Measurements from ENCODE around the gene IGHMBP2. TPM values are rescaled to one million over a fixed set of nuclear protein-coding genes. Genes with fewer than 3 reads are reported as not detected.

IGHMBP2 gene
- total and polyA plus RNA-seq, 5 donors from 2014 or later, result 5.4 to 47.5 (median 7.3) TPM

DNA sequence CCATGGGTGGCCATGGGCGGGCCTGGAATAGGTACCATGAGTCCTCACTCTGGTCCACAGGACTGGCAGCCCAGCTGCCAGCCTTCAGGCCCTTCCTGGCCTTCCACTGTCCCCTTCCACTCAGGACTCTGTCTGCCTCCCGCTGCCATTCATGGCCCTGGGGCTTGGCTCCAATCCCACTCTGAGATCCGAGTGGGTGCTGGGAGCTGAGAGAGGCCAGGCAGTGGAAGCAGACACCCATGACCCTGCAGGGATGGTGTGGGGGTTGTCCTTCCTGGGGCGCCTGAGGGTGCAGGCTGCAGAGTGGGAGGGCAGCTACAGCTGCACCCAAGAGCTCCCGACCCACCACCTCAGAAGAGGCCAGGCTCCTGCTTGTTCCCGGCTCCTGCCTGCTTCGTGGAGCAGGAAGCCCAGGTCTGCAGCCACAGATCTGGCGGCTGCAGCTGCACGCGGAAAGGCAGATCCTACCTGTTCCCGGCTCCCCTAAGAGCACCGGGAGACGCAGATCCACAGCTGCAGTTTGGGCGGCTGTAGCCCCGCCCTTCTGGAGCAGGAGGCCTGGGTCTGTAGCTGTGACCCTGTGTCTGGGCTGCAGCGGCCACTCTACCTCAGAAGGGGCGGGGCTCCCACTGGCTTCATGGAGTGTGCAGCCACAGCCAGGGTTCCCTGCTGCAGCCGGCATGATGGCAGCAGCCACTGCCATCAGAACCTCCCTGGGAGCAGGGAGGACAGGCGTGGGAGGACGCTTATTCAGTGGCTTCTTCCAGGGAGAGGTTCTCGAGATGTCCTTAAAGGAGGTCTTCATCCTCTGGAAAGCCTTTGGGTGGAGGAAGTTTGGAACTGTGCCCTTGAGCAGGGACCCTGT, 27.5 kb downstream of the IGHMBP2 start:
- H3K27ac Mint-ChIP-seq, result no peak overlapping the region
- peaks cover 0 to 6% (median 0%) of the 10 kb centered on the region in 7 donors for H3K9me3 Mint-ChIP-seq
- no peaks in the 10 kb centered on the region for H3K27me3 Mint-ChIP-seq
- no peaks in the 10 kb centered on the region for H3K4me1 Mint-ChIP-seq
- Histone ChIP-seq H3K27me3 (ENCODE audit: control insufficient read depth, insufficient read depth, low read length) (no peaks in the 10 kb centered on the region), H3K9me3 (ENCODE audit: control insufficient read depth in 2 of 2, low read length in 2 of 2) (peaks cover 2 to 6% of the 10 kb centered on the region in 2 experiments), H3K4me1 (ENCODE audit: control insufficient read depth, insufficient read depth, low read length, poor library complexity, severe bottlenecking) (no peaks in the 10 kb centered on the region), H3K4me3 (ENCODE audit: low read depth, low read length) (no peak overlapping the region), H3K27ac (ENCODE audit: insufficient read depth, low read length, poor library complexity, severe bottlenecking) (no peak overlapping the region), H3K36me3 (ENCODE audit: control insufficient read depth, insufficient read depth, low read length) (peaks cover 63% of the 10 kb centered on the region)
- H3K36me3 Mint-ChIP-seq, result peaks cover 38% of the 10 kb centered on the region
- no peak for ATAC-seq (ENCODE audit: low read depth in 2 of 2)
- no peak for DNase-seq
- H3K4me3 Mint-ChIP-seq, result no peak overlapping the region

DNA sequence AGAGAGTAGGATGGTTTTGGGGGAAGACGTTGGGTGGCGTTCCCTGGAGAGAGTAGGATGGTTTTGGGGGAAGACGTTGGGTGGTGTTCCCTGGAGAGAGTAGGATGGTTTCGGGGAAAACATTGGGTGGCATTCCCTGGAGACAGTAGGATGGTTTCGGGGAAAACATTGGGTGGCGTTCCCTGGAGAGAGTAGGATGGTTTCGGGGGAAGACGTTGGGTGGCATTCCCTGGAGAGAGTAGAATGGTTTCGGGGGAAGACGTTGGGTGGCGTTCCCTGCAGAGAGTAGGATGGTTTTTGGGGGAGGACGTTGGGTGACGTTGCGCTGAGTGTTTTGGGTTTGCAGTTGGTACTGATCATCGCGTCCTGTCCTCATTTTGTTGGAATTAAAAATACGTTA, 28.2 kb downstream of the IGHMBP2 start:
- peaks cover 35% of the 10 kb centered on the region for H3K36me3 Mint-ChIP-seq

DNA sequence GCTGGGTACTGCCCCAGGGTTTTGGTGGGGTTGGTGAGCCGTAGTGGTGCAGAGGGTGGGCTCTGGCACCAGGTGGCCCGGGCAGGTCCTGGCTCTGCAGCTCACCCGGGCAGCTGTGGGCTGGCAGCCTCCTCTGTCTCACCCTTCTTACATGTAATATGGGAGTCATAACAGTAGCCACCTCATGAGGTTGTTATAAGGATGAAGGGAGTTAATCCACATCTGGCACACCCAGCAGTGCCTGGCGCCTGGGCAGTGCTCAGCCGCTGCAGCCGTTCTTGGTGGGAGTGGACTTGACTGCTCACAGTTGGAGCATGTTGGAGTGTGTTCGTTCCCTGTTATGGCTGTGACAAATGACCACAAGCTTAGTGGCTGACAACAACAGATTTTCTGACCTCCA, 28.7 kb downstream of the IGHMBP2 start:
- Histone ChIP-seq H3K4me1 (ENCODE audit: control insufficient read depth, insufficient read depth, low read length, poor library complexity, severe bottlenecking) (no peaks in the 10 kb centered on the region), H3K27me3 (ENCODE audit: control insufficient read depth, insufficient read depth, low read length) (no peaks in the 10 kb centered on the region), H3K36me3 (ENCODE audit: control insufficient read depth, insufficient read depth, low read length) (peaks cover 62% of the 10 kb centered on the region), H3K27ac (ENCODE audit: insufficient read depth, low read length, poor library complexity, severe bottlenecking) (no peak overlapping the region), H3K4me3 (ENCODE audit: low read depth, low read length) (no peak overlapping the region), H3K9me3 (ENCODE audit: control insufficient read depth in 2 of 2, low read length in 2 of 2) (no peaks in the 10 kb centered on the region)
- peaks cover 31% of the 10 kb centered on the region for H3K36me3 Mint-ChIP-seq
- no peaks in the 10 kb centered on the region for H3K27me3 Mint-ChIP-seq
- no peaks in the 10 kb centered on the region for H3K4me1 Mint-ChIP-seq
- H3K4me3 Mint-ChIP-seq, result no peak overlapping the region
- DNase-seq (no peak), ATAC-seq (ENCODE audit: low read depth in 2 of 2) (no peak)
- no peaks in the 10 kb centered on the region for H3K9me3 Mint-ChIP-seq
- no peak overlapping the region for H3K27ac Mint-ChIP-seq

More for the DNA sequence above, 28.2 kb downstream of the IGHMBP2 start:
- peak overlapping the region in 1 of 3 donors; percentile 91 for H3K27ac Mint-ChIP-seq
- H3K27me3 ChIP-seq (ENCODE audit: control insufficient read depth, insufficient read depth, low read length), result no peaks in the 10 kb centered on the region
- no peak overlapping the region for H3K4me3 Mint-ChIP-seq
- ATAC-seq (ENCODE audit: low read depth in 2 of 2) (no peak), DNase-seq (no peak)
- H3K36me3 ChIP-seq (ENCODE audit: control insufficient read depth, insufficient read depth, low read length), result peaks cover 62% of the 10 kb centered on the region
- no peaks in the 10 kb centered on the region for H3K27me3 Mint-ChIP-seq
- no peak overlapping the region for H3K27ac ChIP-seq (ENCODE audit: insufficient read depth, low read length, poor library complexity, severe bottlenecking)
- H3K4me3 ChIP-seq (ENCODE audit: low read depth, low read length), result no peak overlapping the region
- no peaks in the 10 kb centered on the region for H3K4me1 Mint-ChIP-seq
- no peaks in the 10 kb centered on the region for H3K4me1 ChIP-seq (ENCODE audit: control insufficient read depth, insufficient read depth, low read length, poor library complexity, severe bottlenecking)
- peaks cover 0 to 3% (median 0%) of the 10 kb centered on the region in 7 donors for H3K9me3 Mint-ChIP-seq
- H3K9me3 ChIP-seq (ENCODE audit: control insufficient read depth in 2 of 2, low read length in 2 of 2), result no peaks in the 10 kb centered on the region

DNA sequence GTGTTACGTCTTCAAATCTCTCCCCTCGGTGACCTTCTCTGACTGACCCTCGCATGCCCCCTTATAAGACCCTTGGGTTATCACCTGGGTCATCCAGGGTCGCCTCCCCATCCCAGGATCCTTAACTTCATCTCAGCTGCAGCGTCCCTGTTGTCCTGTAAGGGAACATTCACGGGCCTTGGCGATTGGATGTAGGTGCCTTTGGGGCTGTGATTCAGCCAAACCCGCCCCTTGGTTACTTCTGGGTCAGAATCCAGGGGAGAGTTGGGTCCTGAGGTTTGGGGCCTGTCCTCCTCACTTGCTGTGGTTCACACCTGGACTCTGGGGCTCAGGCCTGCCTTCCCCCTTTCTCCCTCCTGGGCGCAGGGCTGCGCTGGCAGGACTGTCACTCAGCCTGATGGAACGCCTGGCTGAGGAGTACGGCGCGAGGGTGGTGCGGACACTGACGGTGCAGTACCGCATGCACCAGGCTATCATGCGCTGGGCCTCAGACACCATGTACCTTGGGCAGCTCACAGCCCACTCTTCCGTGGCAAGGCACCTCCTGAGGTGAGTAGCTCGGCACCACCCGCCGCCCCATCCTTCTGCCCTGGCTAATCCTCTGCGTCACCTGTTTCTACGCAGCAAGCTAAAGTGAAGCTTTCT, 29.4 kb downstream of the IGHMBP2 start:
- Mint-ChIP-seq H3K4me1 (no peaks in the 10 kb centered on the region), H3K9me3 (no peaks in the 10 kb centered on the region), H3K4me3 (no peak overlapping the region), H3K27ac (no peak overlapping the region), H3K36me3 (peaks cover 25% of the 10 kb centered on the region), H3K27me3 (no peaks in the 10 kb centered on the region)
- Histone ChIP-seq H3K27ac (ENCODE audit: insufficient read depth, low read length, poor library complexity, severe bottlenecking) (no peak overlapping the region), H3K36me3 (ENCODE audit: control insufficient read depth, insufficient read depth, low read length) (peaks cover 61% of the 10 kb centered on the region), H3K4me1 (ENCODE audit: control insufficient read depth, insufficient read depth, low read length, poor library complexity, severe bottlenecking) (no peaks in the 10 kb centered on the region), H3K27me3 (ENCODE audit: control insufficient read depth, insufficient read depth, low read length) (no peaks in the 10 kb centered on the region), H3K4me3 (ENCODE audit: low read depth, low read length) (no peak overlapping the region), H3K9me3 (ENCODE audit: control insufficient read depth in 2 of 2, low read length in 2 of 2) (no peaks in the 10 kb centered on the region)
- ATAC-seq (ENCODE audit: low read depth in 2 of 2) (no peak), DNase-seq (no peak)

DNA sequence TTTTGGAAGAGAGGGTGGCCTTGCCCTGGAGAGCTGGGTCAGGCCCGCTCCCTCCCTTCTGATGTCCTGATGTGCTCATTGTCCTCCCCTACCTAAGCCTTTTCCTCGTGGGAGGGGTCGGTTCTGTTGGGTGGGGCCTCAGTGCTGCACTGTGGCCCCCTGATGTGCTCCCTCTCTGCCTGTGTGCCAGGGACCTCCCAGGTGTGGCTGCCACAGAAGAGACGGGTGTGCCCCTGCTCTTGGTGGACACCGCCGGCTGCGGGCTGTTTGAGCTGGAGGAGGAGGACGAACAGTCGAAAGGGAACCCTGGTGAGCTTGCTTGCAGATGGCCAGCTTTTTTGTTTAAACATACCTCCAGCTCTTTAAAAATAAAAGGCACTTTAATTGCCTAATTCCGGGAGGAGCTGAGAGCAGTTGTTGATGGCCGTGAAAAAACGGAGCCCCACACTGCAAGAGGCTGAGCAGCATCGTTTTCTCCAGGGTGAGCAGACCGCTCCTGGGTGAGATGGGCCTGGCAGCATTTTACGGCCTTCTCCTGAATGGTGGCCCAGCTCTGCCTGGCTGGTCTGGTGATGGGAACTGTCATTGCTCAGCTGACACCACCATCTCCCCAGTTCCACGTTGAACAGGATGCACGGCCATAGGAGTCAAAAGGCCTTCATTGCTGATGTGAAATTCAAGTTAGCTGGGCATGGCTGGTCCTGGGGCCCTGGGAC, 30.1 kb downstream of the IGHMBP2 start:
- Histone ChIP-seq H3K4me1 (ENCODE audit: control insufficient read depth, insufficient read depth, low read length, poor library complexity, severe bottlenecking) (no peaks in the 10 kb centered on the region), H3K36me3 (ENCODE audit: control insufficient read depth, insufficient read depth, low read length) (peaks cover 61% of the 10 kb centered on the region), H3K27ac (ENCODE audit: insufficient read depth, low read length, poor library complexity, severe bottlenecking) (no peak overlapping the region), H3K4me3 (ENCODE audit: low read depth, low read length) (no peak overlapping the region), H3K27me3 (ENCODE audit: control insufficient read depth, insufficient read depth, low read length) (no peaks in the 10 kb centered on the region), H3K9me3 (ENCODE audit: control insufficient read depth in 2 of 2, low read length in 2 of 2) (no peaks in the 10 kb centered on the region)
- Mint-ChIP-seq H3K4me1 (no peaks in the 10 kb centered on the region), H3K27me3 (no peaks in the 10 kb centered on the region), H3K9me3 (no peaks in the 10 kb centered on the region), H3K36me3 (peaks cover 21% of the 10 kb centered on the region), H3K27ac (no peak overlapping the region), H3K4me3 (no peak overlapping the region)
- no peak for ATAC-seq (ENCODE audit: low read depth in 2 of 2)
- DNase-seq, result no peak

DNA sequence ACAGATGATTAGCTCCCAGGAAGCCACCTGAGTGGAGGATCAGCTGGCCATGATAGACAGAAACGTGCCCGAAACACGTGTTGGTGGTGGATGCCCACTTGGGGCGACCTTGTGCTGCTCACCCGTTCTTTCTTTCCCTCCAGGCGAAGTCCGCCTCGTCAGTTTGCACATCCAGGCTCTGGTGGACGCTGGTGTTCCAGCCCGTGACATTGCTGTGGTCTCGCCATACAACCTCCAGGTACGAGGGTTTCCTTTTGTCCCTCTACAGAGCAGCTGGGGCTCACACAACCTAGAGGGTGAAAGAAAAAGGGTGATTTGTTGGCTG, 30.6 kb downstream of the IGHMBP2 start:
- Mint-ChIP-seq H3K9me3 (no peaks in the 10 kb centered on the region), H3K36me3 (peaks cover 21% of the 10 kb centered on the region), H3K27me3 (no peaks in the 10 kb centered on the region), H3K4me1 (no peaks in the 10 kb centered on the region), H3K4me3 (no peak overlapping the region), H3K27ac (no peak overlapping the region)
- Histone ChIP-seq H3K36me3 (ENCODE audit: control insufficient read depth, insufficient read depth, low read length) (peaks cover 59% of the 10 kb centered on the region), H3K27ac (ENCODE audit: insufficient read depth, low read length, poor library complexity, severe bottlenecking) (no peak overlapping the region), H3K4me1 (ENCODE audit: control insufficient read depth, insufficient read depth, low read length, poor library complexity, severe bottlenecking) (no peaks in the 10 kb centered on the region), H3K9me3 (ENCODE audit: control insufficient read depth in 2 of 2, low read length in 2 of 2) (no peaks in the 10 kb centered on the region), H3K27me3 (ENCODE audit: control insufficient read depth, insufficient read depth, low read length) (no peaks in the 10 kb centered on the region), H3K4me3 (ENCODE audit: low read depth, low read length) (no peak overlapping the region)
- ATAC-seq (ENCODE audit: low read depth in 2 of 2) (no peak), DNase-seq (no peak)

DNA sequence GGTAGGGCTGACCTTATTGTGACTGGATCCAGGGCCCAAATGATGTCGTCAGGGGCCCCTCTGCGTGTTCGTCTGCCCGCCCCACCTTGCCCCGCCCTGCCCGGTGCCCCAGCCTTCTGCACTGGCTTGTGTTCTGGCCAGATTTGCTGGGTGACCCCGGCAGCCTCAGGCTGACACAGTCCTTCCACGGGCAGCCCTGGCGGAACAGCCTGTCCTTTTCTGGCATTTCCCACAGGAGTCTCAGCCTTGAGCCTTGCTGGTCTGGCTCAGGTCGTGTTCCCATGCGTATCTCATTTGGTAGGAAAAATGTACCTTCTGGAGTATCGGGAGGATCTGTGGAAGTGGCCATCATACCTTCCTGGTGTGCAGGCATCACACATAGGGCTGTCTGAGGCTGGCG, 31.0 kb downstream of the IGHMBP2 start:
- Histone ChIP-seq H3K9me3 (ENCODE audit: control insufficient read depth in 2 of 2, low read length in 2 of 2) (no peaks in the 10 kb centered on the region), H3K4me3 (ENCODE audit: low read depth, low read length) (no peak overlapping the region), H3K36me3 (ENCODE audit: control insufficient read depth, insufficient read depth, low read length) (peaks cover 55% of the 10 kb centered on the region), H3K27me3 (ENCODE audit: control insufficient read depth, insufficient read depth, low read length) (no peaks in the 10 kb centered on the region), H3K4me1 (ENCODE audit: control insufficient read depth, insufficient read depth, low read length, poor library complexity, severe bottlenecking) (no peaks in the 10 kb centered on the region), H3K27ac (ENCODE audit: insufficient read depth, low read length, poor library complexity, severe bottlenecking) (no peak overlapping the region)
- Mint-ChIP-seq H3K4me3 (no peak overlapping the region), H3K27ac (no peak overlapping the region), H3K27me3 (no peaks in the 10 kb centered on the region), H3K36me3 (peaks cover 18% of the 10 kb centered on the region), H3K4me1 (no peaks in the 10 kb centered on the region), H3K9me3 (no peaks in the 10 kb centered on the region)
- no peak for ATAC-seq (ENCODE audit: low read depth in 2 of 2)
- DNase-seq, result no peak

All from CD4-positive, CD25-positive, alpha-beta regulatory T cell (primary cell).